GM12891 (cell line): ENCODE results near the gene ZNF593OS.

Experiments
- PAX5 ChIP-seq: IDR thresholded peaks from 2 replicates; pipeline ENCODE4 v1.6.1; 2011; ENCODE audit warnings: low read length, moderate library complexity, mild to moderate bottlenecking; ENCODE audit not compliant: insufficient read depth, severe bottlenecking
- POLR2A ChIP-seq: IDR thresholded peaks from 2 replicates; pipeline ENCODE4 v1.6.1; 2011; ENCODE audit warnings: low read depth, low read length, control low read depth
- POLR2AphosphoS5 ChIP-seq: IDR thresholded peaks from 2 replicates; pipeline ENCODE4 v1.6.1; 2011; ENCODE audit warnings: low read depth, low read length, control low read depth
- SPI1 ChIP-seq: IDR thresholded peaks from 2 replicates; pipeline ENCODE4 v1.6.1; 2011; ENCODE audit warnings: low read depth, low read length, control low read depth
- TAF1 ChIP-seq: IDR thresholded peaks from 2 replicates; pipeline ENCODE4 v1.6.1; 2011; ENCODE audit warnings: low read depth, low read length, control low read depth

GRCh38 chr1:26210147-26210870, 38.7 kb upstream of the ZNF593OS start:
- TF ChIP-seq POLR2A (no peak), TAF1 (no peak), POLR2AphosphoS5 (no peak), SPI1 (no peak), PAX5 (no peak)
